Keratinocyte (primary cell): Measurements from ENCODE around the gene IFITM10. TPM values are rescaled to one million over a fixed set of nuclear protein-coding genes. Genes with fewer than 3 reads are reported as not detected.

Source experiments
- DNase-seq: peaks from one replicate; pipeline ENCODE4 v3.0.0-alpha.2; 2011; ENCODE audit warnings: low read depth, missing footprints, low spot score
- FAIRE-seq: peaks from 2 replicates; lab custom pipeline; 2011; peaks lifted over from hg19 to GRCh38; lab: Jason Lieb, UNC
- H2AFZ ChIP-seq: 2 replicates; pipeline ENCODE4 v1.6.0; 2012; ENCODE audit warnings: low read length, control low read depth, inconsistent platforms; ENCODE audit not compliant: control insufficient read depth
- H3K27ac ChIP-seq: 2 replicates; pipeline ENCODE4 v1.5.1; 2011; ENCODE audit warnings: low read length; ENCODE audit not compliant: control insufficient read depth, insufficient read depth
- H3K27me3 ChIP-seq: 3 replicates; pipeline ENCODE4 v1.6.0; 2011; ENCODE audit warnings: low read length; ENCODE audit not compliant: control insufficient read depth, insufficient read depth; ENCODE audit errors: extremely low read depth
- H3K36me3 ChIP-seq, 2 experiments: 2 replicates in 1 of 2; 3 replicates in 1 of 2; pipeline ENCODE4 v1.5.1; 2011; ENCODE audit warnings: low read length in 2 of 2, mild to moderate bottlenecking in 1 of 2; ENCODE audit not compliant: control insufficient read depth in 2 of 2, insufficient read depth in 2 of 2; ENCODE audit errors: extremely low read depth in 1 of 2
- H3K4me1 ChIP-seq: 3 replicates; pipeline ENCODE4 v1.5.1; 2011; ENCODE audit warnings: low read length; ENCODE audit not compliant: control insufficient read depth, insufficient read depth; ENCODE audit errors: extremely low read depth
- H3K4me2 ChIP-seq: 3 replicates; pipeline ENCODE4 v1.6.0; 2011; ENCODE audit warnings: low read depth, low read length; ENCODE audit not compliant: control insufficient read depth, insufficient read depth; ENCODE audit errors: extremely low read depth
- H3K4me3 ChIP-seq, 3 experiments: fragments of 200-600 bp in 1 of 3; sonication (generic) in 1 of 3; 2 replicates in 2 of 3; 3 replicates in 1 of 3; pipeline ENCODE4 v1.5.1; 2011 to 2016; ENCODE audit warnings: low read length in 3 of 3, mild to moderate bottlenecking in 3 of 3, control low read depth in 2 of 3, inconsistent platforms in 1 of 3, low read depth in 1 of 3, mixed read lengths in 1 of 3, mixed run types in 1 of 3, moderate library complexity in 1 of 3; ENCODE audit not compliant: control insufficient read depth in 2 of 3, insufficient read depth in 2 of 3; ENCODE audit errors: extremely low read depth in 1 of 3
- H3K79me2 ChIP-seq: 2 replicates; pipeline ENCODE4 v1.6.0; 2012; ENCODE audit warnings: low read length; ENCODE audit not compliant: control insufficient read depth, insufficient read depth
- H3K9ac ChIP-seq: 3 replicates; pipeline ENCODE4 v1.6.0; 2011; ENCODE audit warnings: low read length; ENCODE audit not compliant: control insufficient read depth, insufficient read depth; ENCODE audit errors: extremely low read depth
- H3K9me1 ChIP-seq: 3 replicates; pipeline ENCODE4 v1.6.0; 2011; ENCODE audit warnings: low read length; ENCODE audit not compliant: control insufficient read depth, insufficient read depth; ENCODE audit errors: extremely low read depth
- H3K9me3 ChIP-seq: 2 replicates; pipeline ENCODE4 v1.5.1; 2012; ENCODE audit warnings: low read depth, low read length; ENCODE audit not compliant: control insufficient read depth
- H4K20me1 ChIP-seq: 3 replicates; pipeline ENCODE4 v1.6.0; 2011; ENCODE audit warnings: low read length; ENCODE audit not compliant: control insufficient read depth, insufficient read depth; ENCODE audit errors: extremely low read depth
- CTCF ChIP-seq, 3 experiments: IDR thresholded peaks in 1 of 3; conservative IDR thresholded peaks in 1 of 3; optimal IDR thresholded peaks in 1 of 3; 2 replicates in 2 of 3; 3 replicates in 1 of 3; pipeline versions ENCODE3 to v1.5.1; 2011; ENCODE audit warnings: low read length in 3 of 3, mild to moderate bottlenecking in 3 of 3, moderate library complexity in 2 of 3, control low read depth in 1 of 3, inconsistent platforms in 1 of 3; ENCODE audit not compliant: insufficient read depth in 2 of 3; ENCODE audit errors: extremely low read depth in 1 of 3
- EZH2 ChIP-seq: IDR thresholded peaks from one replicate; pipeline ENCODE4 v1.6.1; 2012; ENCODE audit warnings: inconsistent platforms, mild to moderate bottlenecking, low read length, moderate library complexity
- dilution Hi-C: fragments of 300-500 bp; cut with MboI; formaldehyde crosslinking; loops from one replicate; pipeline ENCODE4 v1.7.0; 2020; ENCODE audit warnings: low sequenced_read_pairs; ENCODE audit not compliant: extremely low pct_ligation_motif_present
- polyA plus RNA-seq, 5 experiments: library from polyadenylated mRNA; depleted of rRNA in 3 of 5; stranded (reverse) in 3 of 5; stranded (forward) in 1 of 5; unstranded in 1 of 5; fragments of >200 nt; gene quantifications; 1 replicate in 1 of 5; 2 replicates in 3 of 5; 3 replicates in 1 of 5; pipeline versions ENCODE4 v1.2.1 to v1.2.3, GENCODE V29; 2011 to 2012; ENCODE audit warnings: missing spikeins in 2 of 5, low read depth in 1 of 5, low replicate concordance in 1 of 5

Gene IFITM10
- polyA plus RNA-seq, 1 donor (not counting 4 experiments of a cell fraction or from before 2014, with no cell fraction given), result 0.14 TPM

- peaks cover 14% of the 10 kb centered on the region for H3K4me1 ChIP-seq
- no peak for FAIRE-seq
Measured at GRCh38 chr11:1752907-1753228, 2.5 kb upstream of the IFITM10 start.

GRCh38 chr11:1751999-1752906 is 1.9 kb upstream of the IFITM10 start:
- Histone ChIP-seq H3K4me2 (no peak overlapping the region), H3K36me3 (peaks cover 0 to 24% of the 10 kb centered on the region in 2 experiments), H4K20me1 (no peaks in the 10 kb centered on the region), H3K27me3 (peaks cover 28% of the 10 kb centered on the region), H3K9ac (no peak overlapping the region), H2AFZ (no peak overlapping the region), H3K27ac (no peak overlapping the region), H3K4me1 (peaks cover 14% of the 10 kb centered on the region), H3K4me3 (no peak overlapping the region), H3K9me1 (no peaks in the 10 kb centered on the region), H3K9me3 (no peaks in the 10 kb centered on the region), H3K79me2 (no peaks in the 10 kb centered on the region)
- dilution Hi-C loops, result no loop called here
- no peak for DNase-seq
- no peak for TF ChIP-seq EZH2
- TF ChIP-seq CTCF (optimal IDR thresholded peaks at IDR 0.05 in 1 of 3, IDR thresholded peaks at IDR 0.05 in 1 of 3, conservative IDR thresholded peaks at IDR 0.05 in 1 of 3; ENCODE audit: extremely low read depth in 1 of 3, insufficient read depth in 2 of 3, low read length in 3 of 3), result no peak
- no peak for FAIRE-seq

More at GRCh38 chr11:1752907-1753228, 2.5 kb upstream of the IFITM10 start:
- TF ChIP-seq EZH2 (no peak), CTCF (optimal IDR thresholded peaks at IDR 0.05 in 1 of 3, IDR thresholded peaks at IDR 0.05 in 1 of 3, conservative IDR thresholded peaks at IDR 0.05 in 1 of 3; ENCODE audit: extremely low read depth in 1 of 3, insufficient read depth in 2 of 3, low read length in 3 of 3) (no peak)
- Histone ChIP-seq H3K27me3 (peaks cover 23% of the 10 kb centered on the region), H3K4me2 (no peak overlapping the region), H3K9me1 (no peaks in the 10 kb centered on the region), H3K79me2 (no peaks in the 10 kb centered on the region), H3K9me3 (no peaks in the 10 kb centered on the region), H3K9ac (no peak overlapping the region), H3K4me3 (no peak overlapping the region), H3K27ac (no peak overlapping the region), H4K20me1 (no peaks in the 10 kb centered on the region), H2AFZ (no peak overlapping the region), H3K36me3 (peaks cover 0 to 27% of the 10 kb centered on the region in 2 experiments)
- DNase-seq, result no peak
- dilution Hi-C loops, result no loop called here
